22Rv1 (cell line): Measurements from ENCODE around the gene TNN.

ENCODE experiments used
- CTCF ChIP-seq: fragments of 450-650 bp; IDR thresholded peaks from 2 replicates; pipeline ENCODE4 v1.5.1; 2017; ENCODE audit warnings: mild to moderate bottlenecking
- ZFX ChIP-seq: fragments of 450-650 bp; IDR thresholded peaks from 2 replicates; pipeline ENCODE4 v1.6.1; 2017; ENCODE audit warnings: antibody characterized with exemption, borderline replicate concordance

- TF ChIP-seq CTCF: no peak
- no peak for TF ChIP-seq ZFX
These were observed 100.2 kb downstream of the TNN start for GRCh38 chr1:175167861-175168260.
